ENCODE data around the gene CHD2. TPM values are rescaled to one million over a fixed set of nuclear protein-coding genes. Genes with fewer than 3 reads are reported as not detected.

The CHD2 gene
- total RNA-seq, 1 experiment from 2014 or later = 101 TPM

DNA sequence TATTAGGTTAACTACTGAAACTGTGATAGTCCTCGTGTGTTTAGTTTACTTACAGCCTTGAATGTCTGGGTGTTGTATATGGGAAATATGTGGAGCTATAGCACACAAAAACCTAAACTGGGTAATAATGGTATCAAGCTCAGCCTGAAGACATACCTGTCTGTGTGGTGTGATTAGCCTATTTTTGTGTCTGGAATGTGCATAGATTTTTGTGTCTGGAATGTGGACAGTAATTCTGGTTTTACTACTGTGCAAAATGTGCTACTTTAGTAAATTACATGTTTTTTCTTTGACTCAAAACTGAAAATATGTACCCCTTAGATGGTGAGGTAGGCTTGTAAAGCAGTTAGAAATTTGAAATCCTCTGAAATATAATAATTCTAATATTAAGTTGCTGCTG, 43.5 kb downstream of the CHD2 start:
- peaks cover 35% of the 10 kb centered on the region for H3K9me3 Mint-ChIP-seq
- no peaks in the 10 kb centered on the region for H3K27me3 Mint-ChIP-seq (ENCODE audit: low read depth)
- H3K27ac Mint-ChIP-seq = no peak overlapping the region
- no peaks in the 10 kb centered on the region for H3K4me1 Mint-ChIP-seq
- no peak for DNase-seq (ENCODE audit: low spot score)
- TF ChIP-seq ATF6 (CRISPR knock-in tag; IDR thresholded peaks at IDR 0.05) (no peak), ZNF263 (CRISPR knock-in tag; IDR thresholded peaks at IDR 0.05; ENCODE audit: low read depth) (no peak), SOX15 (CRISPR knock-in tag; IDR thresholded peaks at IDR 0.05) (no peak), KAT7 (CRISPR knock-in tag; IDR thresholded peaks at IDR 0.05; ENCODE audit: borderline replicate concordance) (no peak), RORB (CRISPR knock-in tag; IDR thresholded peaks at IDR 0.05) (no peak), E2F5 (CRISPR knock-in tag; IDR thresholded peaks at IDR 0.05) (no peak), ESRRA (CRISPR knock-in tag; IDR thresholded peaks at IDR 0.05; ENCODE audit: borderline replicate concordance) (no peak), TEAD1 (CRISPR knock-in tag; IDR thresholded peaks at IDR 0.05) (no peak), CREM (CRISPR knock-in tag; IDR thresholded peaks at IDR 0.05) (no peak), FOXK1 (CRISPR knock-in tag; IDR thresholded peaks at IDR 0.05) (no peak), FOXJ3 (CRISPR knock-in tag; IDR thresholded peaks at IDR 0.05; ENCODE audit: borderline replicate concordance) (no peak), NR2C2 (CRISPR knock-in tag; IDR thresholded peaks at IDR 0.05) (no peak), MXD4 (CRISPR knock-in tag; IDR thresholded peaks at IDR 0.05; ENCODE audit: borderline replicate concordance) (no peak), GRHL2 (CRISPR knock-in tag; IDR thresholded peaks at IDR 0.05; ENCODE audit: insufficient replicate concordance, severe bottlenecking) (no peak)
- TF ChIP-seq, protein P1, sequence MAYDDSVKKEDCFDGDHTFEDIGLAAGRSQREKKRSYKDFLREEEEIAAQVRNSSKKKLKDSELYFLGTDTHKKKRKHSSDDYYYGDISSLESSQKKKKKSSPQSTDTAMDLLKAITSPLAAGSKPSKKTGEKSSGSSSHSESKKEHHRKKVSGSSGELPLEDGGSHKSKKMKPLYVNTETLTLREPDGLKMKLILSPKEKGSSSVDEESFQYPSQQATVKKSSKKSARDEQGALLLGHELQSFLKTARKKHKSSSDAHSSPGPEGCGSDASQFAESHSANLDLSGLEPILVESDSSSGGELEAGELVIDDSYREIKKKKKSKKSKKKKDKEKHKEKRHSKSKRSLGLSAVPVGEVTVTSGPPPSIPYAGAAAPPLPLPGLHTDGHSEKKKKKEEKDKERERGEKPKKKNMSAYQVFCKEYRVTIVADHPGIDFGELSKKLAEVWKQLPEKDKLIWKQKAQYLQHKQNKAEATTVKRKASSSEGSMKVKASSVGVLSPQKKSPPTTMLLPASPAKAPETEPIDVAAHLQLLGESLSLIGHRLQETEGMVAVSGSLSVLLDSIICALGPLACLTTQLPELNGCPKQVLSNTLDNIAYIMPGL (CRISPR knock-in tag; IDR thresholded peaks at IDR 0.05) = no peak
- ChIA-PET CTCF (interaction anchor here (1.5 kb wide), 1 partner anchor 146 kb away, joined by 3 read pairs; no protein-coding TSS in a partner anchor), POLR2A (no interaction called here)
- peaks cover 90% of the 10 kb centered on the region for H3K36me3 Mint-ChIP-seq
- H3K4me3 Mint-ChIP-seq = no peak overlapping the region
- ATAC-seq = no peak

GRCh38 chr15:92944946-92945521, 44.9 kb downstream of the CHD2 start:
- Mint-ChIP-seq H3K27ac (no peak overlapping the region), H3K4me3 (no peak overlapping the region), H3K36me3 (peaks cover 92% of the 10 kb centered on the region), H3K4me1 (0 out of 2 replicates have a peak, but pooled peaks cover 3% of the 10 kb centered on the region), H3K27me3 (ENCODE audit: low read depth) (no peaks in the 10 kb centered on the region), H3K9me3 (peaks cover 50% of the 10 kb centered on the region)
- DNase-seq (ENCODE audit: low spot score) (no peak), ATAC-seq (no peak)
- POLR2A ChIA-PET = no interaction called here
- CTCF ChIA-PET = no interaction called here
- no peak for TF ChIP-seq CREM (CRISPR knock-in tag; IDR thresholded peaks at IDR 0.05)
- no peak for TF ChIP-seq E2F5 (CRISPR knock-in tag; IDR thresholded peaks at IDR 0.05)
- no peak for TF ChIP-seq ESRRA (CRISPR knock-in tag; IDR thresholded peaks at IDR 0.05; ENCODE audit: borderline replicate concordance)
- TF ChIP-seq FOXP1 (CRISPR knock-in tag; IDR thresholded peaks at IDR 0.05; ENCODE audit: borderline replicate concordance) = no peak
- TF ChIP-seq, protein P2, sequence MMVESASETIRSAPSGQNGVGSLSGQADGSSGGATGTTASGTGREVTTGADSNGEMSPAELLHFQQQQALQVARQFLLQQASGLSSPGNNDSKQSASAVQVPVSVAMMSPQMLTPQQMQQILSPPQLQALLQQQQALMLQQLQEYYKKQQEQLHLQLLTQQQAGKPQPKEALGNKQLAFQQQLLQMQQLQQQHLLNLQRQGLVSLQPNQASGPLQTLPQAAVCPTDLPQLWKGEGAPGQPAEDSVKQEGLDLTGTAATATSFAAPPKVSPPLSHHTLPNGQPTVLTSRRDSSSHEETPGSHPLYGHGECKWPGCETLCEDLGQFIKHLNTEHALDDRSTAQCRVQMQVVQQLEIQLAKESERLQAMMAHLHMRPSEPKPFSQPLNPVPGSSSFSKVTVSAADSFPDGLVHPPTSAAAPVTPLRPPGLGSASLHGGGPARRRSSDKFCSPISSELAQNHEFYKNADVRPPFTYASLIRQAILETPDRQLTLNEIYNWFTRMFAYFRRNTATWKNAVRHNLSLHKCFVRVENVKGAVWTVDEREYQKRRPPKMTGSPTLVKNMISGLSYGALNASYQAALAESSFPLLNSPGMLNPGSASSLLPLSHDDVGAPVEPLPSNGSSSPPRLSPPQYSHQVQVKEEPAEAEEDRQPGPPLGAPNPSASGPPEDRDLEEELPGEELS (CRISPR knock-in tag; IDR thresholded peaks at IDR 0.05) = no peak
- no peak for TF ChIP-seq ATF6 (CRISPR knock-in tag; IDR thresholded peaks at IDR 0.05)
- TF ChIP-seq TP53 (CRISPR knock-in tag; IDR thresholded peaks at IDR 0.05) = no peak
- TF ChIP-seq, protein P3, sequence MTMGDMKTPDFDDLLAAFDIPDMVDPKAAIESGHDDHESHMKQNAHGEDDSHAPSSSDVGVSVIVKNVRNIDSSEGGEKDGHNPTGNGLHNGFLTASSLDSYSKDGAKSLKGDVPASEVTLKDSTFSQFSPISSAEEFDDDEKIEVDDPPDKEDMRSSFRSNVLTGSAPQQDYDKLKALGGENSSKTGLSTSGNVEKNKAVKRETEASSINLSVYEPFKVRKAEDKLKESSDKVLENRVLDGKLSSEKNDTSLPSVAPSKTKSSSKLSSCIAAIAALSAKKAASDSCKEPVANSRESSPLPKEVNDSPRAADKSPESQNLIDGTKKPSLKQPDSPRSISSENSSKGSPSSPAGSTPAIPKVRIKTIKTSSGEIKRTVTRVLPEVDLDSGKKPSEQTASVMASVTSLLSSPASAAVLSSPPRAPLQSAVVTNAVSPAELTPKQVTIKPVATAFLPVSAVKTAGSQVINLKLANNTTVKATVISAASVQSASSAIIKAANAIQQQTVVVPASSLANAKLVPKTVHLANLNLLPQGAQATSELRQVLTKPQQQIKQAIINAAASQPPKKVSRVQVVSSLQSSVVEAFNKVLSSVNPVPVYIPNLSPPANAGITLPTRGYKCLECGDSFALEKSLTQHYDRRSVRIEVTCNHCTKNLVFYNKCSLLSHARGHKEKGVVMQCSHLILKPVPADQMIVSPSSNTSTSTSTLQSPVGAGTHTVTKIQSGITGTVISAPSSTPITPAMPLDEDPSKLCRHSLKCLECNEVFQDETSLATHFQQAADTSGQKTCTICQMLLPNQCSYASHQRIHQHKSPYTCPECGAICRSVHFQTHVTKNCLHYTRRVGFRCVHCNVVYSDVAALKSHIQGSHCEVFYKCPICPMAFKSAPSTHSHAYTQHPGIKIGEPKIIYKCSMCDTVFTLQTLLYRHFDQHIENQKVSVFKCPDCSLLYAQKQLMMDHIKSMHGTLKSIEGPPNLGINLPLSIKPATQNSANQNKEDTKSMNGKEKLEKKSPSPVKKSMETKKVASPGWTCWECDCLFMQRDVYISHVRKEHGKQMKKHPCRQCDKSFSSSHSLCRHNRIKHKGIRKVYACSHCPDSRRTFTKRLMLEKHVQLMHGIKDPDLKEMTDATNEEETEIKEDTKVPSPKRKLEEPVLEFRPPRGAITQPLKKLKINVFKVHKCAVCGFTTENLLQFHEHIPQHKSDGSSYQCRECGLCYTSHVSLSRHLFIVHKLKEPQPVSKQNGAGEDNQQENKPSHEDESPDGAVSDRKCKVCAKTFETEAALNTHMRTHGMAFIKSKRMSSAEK (CRISPR knock-in tag; IDR thresholded peaks at IDR 0.05; ENCODE audit: borderline replicate concordance) = no peak
- no peak for TF ChIP-seq ZNF671 (CRISPR knock-in tag; IDR thresholded peaks at IDR 0.05)

Data from WTC11 (cell line).